ENCODE measurements around the gene SCN3B.

- no peak for TF ChIP-seq CTCF (IDR thresholded peaks at IDR 0.05)
- TF ChIP-seq POLR2AphosphoS5 (IDR thresholded peaks at IDR 0.05): no peak
Measured at GRCh38 chr11:123622576-123622975, 31.8 kb downstream of the SCN3B start.

All from gastroesophageal sphincter (tissue), 3 donors.